Lower leg skin (tissue), 4 donors: ENCODE results near the gene BABAM2. TPM values are rescaled to one million over a fixed set of nuclear protein-coding genes. Genes with fewer than 3 reads are reported as not detected.

Experiments used
- DNase-seq, 2 donors: peaks; one replicate each; pipeline ENCODE4 v3.0.0-alpha.2; 2019; ENCODE audit warnings: low spot score in 2 of 2
- H3K4me3 ChIP-seq: fragments of 200-600 bp; sonication (generic); 2 replicates; pipeline ENCODE4 v1.5.1; 2017; ENCODE audit warnings: mild to moderate bottlenecking, low read depth; ENCODE audit not compliant: poor library complexity, severe bottlenecking
- POLR2A ChIP-seq, 2 donors: fragments of 450-650 bp; IDR thresholded peaks; one replicate each; pipeline ENCODE4 v1.6.1; 2016 to 2017; ENCODE audit warnings: antibody characterized with exemption in 2 of 2, mild to moderate bottlenecking in 1 of 2, moderate library complexity in 1 of 2
- WGBS, 2 donors: methylation state at CpG; one replicate each; pipeline ENCODE4 v1.1.5; 2018; 5-methylcytosine and 5-hydroxymethylcytosine counted together
- intact Hi-C: fragments of 100-400 bp; cut with DNase I; formaldehyde crosslinking; loops from one replicate; pipeline ENCODE4 v1.15.0; 2023; ENCODE audit warnings: low total_unique reads
- total RNA-seq, 4 donors: library from RNA; depleted of rRNA; stranded (reverse); fragments of >200 nt; gene quantifications; one replicate each; pipeline ENCODE4 v1.1.0, GENCODE V29; 2016
- TF ChIP-seq, protein P1 (sequence below), 3 donors: fragments of 450-650 bp; IDR thresholded peaks; one replicate each; pipeline ENCODE4 v1.5.1; 2016; ENCODE audit warnings: antibody characterized with exemption in 3 of 3, mild to moderate bottlenecking in 3 of 3, moderate library complexity in 2 of 3

Gene BABAM2
- total RNA-seq, 4 donors from 2014 or later, result 18.4 to 28.5 (median 23.9) TPM

DNA sequence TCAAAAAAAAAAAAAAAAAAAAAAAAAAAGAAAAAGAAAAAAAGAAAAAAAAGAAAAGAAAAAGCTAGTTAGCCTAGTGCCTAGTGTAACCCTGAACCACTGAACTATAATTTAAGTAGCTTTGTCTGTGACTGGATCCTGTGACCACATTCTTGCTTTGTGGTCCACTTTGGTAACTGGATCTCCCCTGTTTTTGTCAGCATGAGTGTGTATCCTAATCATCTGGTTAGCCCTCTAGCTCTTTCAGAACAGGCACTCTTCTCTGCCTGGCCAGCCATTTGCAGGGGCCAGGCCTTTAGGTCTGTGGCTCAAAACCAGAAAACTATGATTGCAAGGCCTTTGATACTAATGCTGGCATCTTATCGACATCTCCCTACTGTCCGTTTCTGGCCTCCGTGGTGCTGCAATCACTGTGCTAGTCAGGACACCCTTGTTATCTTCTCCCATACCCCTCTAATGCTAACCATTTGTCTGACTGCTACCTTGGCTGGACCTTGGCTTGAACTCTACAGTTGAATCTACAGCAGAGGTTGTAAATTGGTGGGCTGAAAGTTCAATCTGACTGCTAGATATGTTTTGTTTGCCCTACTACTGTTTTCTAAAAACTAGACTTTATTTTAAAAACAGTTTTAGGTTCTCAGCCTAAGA, 40.8 kb upstream of the BABAM2 start:
- intact Hi-C loops, result no loop called here
- TF ChIP-seq POLR2A (IDR thresholded peaks at IDR 0.05), result no peak
- TF ChIP-seq, protein P1, sequence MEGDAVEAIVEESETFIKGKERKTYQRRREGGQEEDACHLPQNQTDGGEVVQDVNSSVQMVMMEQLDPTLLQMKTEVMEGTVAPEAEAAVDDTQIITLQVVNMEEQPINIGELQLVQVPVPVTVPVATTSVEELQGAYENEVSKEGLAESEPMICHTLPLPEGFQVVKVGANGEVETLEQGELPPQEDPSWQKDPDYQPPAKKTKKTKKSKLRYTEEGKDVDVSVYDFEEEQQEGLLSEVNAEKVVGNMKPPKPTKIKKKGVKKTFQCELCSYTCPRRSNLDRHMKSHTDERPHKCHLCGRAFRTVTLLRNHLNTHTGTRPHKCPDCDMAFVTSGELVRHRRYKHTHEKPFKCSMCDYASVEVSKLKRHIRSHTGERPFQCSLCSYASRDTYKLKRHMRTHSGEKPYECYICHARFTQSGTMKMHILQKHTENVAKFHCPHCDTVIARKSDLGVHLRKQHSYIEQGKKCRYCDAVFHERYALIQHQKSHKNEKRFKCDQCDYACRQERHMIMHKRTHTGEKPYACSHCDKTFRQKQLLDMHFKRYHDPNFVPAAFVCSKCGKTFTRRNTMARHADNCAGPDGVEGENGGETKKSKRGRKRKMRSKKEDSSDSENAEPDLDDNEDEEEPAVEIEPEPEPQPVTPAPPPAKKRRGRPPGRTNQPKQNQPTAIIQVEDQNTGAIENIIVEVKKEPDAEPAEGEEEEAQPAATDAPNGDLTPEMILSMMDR (IDR thresholded peaks at IDR 0.05), result no peak
- no peak for DNase-seq
- WGBS, 2 donors, result 93 to 96% methylated on average over 3 of the region's 3 CpGs
- no peak overlapping the region for H3K4me3 ChIP-seq

DNA sequence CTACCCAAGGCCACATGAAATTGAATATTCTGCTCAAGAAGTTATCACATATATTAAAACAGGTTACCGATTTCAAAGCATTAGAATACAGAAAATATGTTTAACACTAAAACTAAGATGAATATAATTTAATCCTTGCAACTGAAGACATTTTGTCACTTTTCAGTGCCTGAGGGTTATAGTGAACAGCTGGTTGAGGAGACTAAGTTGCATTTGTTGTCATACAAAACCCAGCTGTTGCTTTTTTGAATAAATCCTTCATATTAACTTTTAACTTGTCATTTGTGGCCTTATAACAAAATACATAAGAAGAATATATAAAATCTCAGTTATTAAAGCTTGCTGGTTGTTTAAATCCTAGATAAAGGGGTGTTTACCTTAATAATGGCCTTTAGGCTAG, 37.8 kb upstream of the BABAM2 start:
- H3K4me3 ChIP-seq, result no peak overlapping the region
- TF ChIP-seq POLR2A (IDR thresholded peaks at IDR 0.05), result no peak
- TF ChIP-seq, protein P1 (IDR thresholded peaks at IDR 0.05), result no peak
- intact Hi-C loops, result no loop called here
- WGBS, 2 donors, result 97 to 98% methylated on average over 1 of the region's 1 CpG
- no peak for DNase-seq

DNA sequence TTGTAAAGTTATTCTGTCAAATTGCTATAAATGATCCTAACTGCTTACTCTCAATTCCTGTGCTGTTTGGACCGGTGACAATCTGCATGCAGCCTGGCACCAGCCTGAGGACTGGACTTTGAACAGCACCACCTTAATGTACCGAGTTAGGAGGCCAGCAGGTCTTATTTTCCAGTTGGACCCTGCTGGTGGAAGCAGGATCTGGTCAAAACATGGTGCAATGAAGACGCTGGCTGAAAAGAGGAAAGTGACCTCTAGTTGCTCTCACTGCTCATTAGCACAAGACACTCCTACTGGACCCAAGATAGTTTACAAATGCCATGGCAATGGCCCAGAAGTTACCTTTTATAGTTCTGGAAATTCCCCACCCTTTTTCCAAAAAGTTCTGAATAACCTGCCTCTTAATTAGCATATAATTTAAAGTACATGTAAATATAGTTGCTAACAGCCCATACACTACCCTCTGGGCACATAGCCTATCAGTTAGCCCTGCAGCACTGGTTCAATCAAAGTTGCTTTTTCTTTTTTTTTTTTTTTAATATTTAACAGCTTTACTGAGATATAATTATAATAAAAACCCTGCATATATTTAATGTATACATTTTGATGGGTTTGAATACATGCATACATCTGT, 36.2 kb upstream of the BABAM2 start:
- no peak for TF ChIP-seq POLR2A (IDR thresholded peaks at IDR 0.05)
- TF ChIP-seq, protein P1 (IDR thresholded peaks at IDR 0.05), result no peak
- DNase-seq, result no peak
- no peak overlapping the region for H3K4me3 ChIP-seq
- intact Hi-C loops, result no loop called here
- WGBS, 2 donors, result 82% methylated on average over 3 of the region's 3 CpGs

DNA sequence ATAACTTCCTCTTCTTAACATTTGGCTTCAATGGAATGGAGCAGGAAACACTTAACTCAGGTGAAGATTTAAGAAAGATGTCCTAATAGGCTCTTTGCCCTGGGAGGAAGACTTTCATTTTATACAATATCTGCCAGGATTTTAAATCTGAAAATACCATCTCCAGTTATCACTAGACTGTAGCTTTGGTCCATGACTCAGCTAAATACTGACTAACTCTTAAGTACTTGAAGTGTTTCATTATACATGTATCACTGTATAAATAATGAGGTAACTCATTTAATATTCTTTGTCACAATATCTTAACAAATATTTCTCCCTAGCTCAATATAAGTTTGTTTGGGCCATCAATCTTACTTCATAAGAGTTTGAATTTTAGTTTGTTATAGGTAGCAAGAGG, 35.1 kb upstream of the BABAM2 start:
- no peak for DNase-seq
- intact Hi-C loops, result no loop called here
- TF ChIP-seq, protein P1 (IDR thresholded peaks at IDR 0.05), result no peak
- TF ChIP-seq POLR2A (IDR thresholded peaks at IDR 0.05), result no peak
- no peak overlapping the region for H3K4me3 ChIP-seq

DNA sequence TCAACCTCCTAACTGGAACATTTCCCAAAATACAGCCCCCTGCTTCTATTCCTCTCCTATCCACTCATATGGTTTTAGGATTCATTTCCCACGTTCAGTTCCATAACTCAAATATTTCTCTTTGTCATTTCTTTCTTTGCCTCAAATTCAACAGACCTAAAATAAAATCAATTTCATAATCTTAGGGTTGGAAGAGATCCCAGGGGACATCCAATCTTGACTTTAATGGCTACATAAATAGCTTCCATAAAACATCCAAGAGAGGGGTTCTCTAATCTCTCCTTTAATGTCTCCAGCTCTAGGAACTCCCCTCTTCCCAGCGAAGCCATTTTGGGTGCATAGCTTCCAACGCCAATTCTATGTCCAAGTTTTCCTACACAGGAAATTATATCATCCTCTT, 34.1 kb upstream of the BABAM2 start:
- WGBS, 2 donors, result 52 to 75% methylated on average over 3 of the region's 3 CpGs

More for the DNA sequence above, 34.1 kb upstream of the BABAM2 start:
- intact Hi-C loops, result no loop called here
- H3K4me3 ChIP-seq, result no peak overlapping the region
- DNase-seq, result no peak
- no peak for TF ChIP-seq POLR2A (IDR thresholded peaks at IDR 0.05)
- TF ChIP-seq, protein P1 (IDR thresholded peaks at IDR 0.05), result no peak
